ENCODE measurements around the gene REV1. TPM values are rescaled to one million over a fixed set of nuclear protein-coding genes. Genes with fewer than 3 reads are reported as not detected.

Gene REV1
- total and polyA plus RNA-seq, 2 of the 13 experiments (the other 11 are each of a cell fraction or from before 2014, with no cell fraction given): 49.1 to 71.8 TPM

- no peak for TF ChIP-seq SP2 (CRISPR knock-in tag; IDR thresholded peaks at IDR 0.05)
- no peak for TF ChIP-seq ZNF589 (CRISPR knock-in tag; conservative IDR thresholded peaks at IDR 0.05)
- 0 out of 2 replicates have a peak, but pooled peaks have one; percentile 32 for TF ChIP-seq ARNT2 (CRISPR knock-in tag; IDR thresholded peaks at IDR 0.05; ENCODE audit: low read depth)
- TF ChIP-seq RNF2 (conservative IDR thresholded peaks at IDR 0.05; ENCODE audit: low read depth): no peak
- TF ChIP-seq ARNT (IDR thresholded peaks at IDR 0.05): no peak
- TF ChIP-seq NPAS2 (CRISPR knock-in tag; IDR thresholded peaks at IDR 0.05; ENCODE audit: borderline replicate concordance): no peak
- no peak for TF ChIP-seq ZNF101 (CRISPR knock-in tag; IDR thresholded peaks at IDR 0.05; ENCODE audit: borderline replicate concordance, low read depth)
- no peak for TF ChIP-seq REXO4 (CRISPR knock-in tag; IDR thresholded peaks at IDR 0.05; ENCODE audit: borderline replicate concordance)
- TF ChIP-seq KDM6A (CRISPR knock-in tag; IDR thresholded peaks at IDR 0.05; ENCODE audit: low read depth): 0 out of 2 replicates have a peak, but pooled peaks have one; percentile 35
- no peak for TF ChIP-seq GRHL1 (CRISPR knock-in tag; conservative IDR thresholded peaks at IDR 0.05)
- no peak for TF ChIP-seq ZBTB44 (CRISPR knock-in tag; IDR thresholded peaks at IDR 0.05)
- no peak for TF ChIP-seq RNF219 (CRISPR knock-in tag; IDR thresholded peaks at IDR 0.05)
- no peak for TF ChIP-seq ZNF570 (CRISPR knock-in tag; IDR thresholded peaks at IDR 0.05; ENCODE audit: borderline replicate concordance)
- no peak for TF ChIP-seq ZNF629 (CRISPR knock-in tag; conservative IDR thresholded peaks at IDR 0.05)
- 0 out of 2 replicates have a peak, but pooled peaks have one; percentile 52 for TF ChIP-seq ZBTB25 (CRISPR knock-in tag; IDR thresholded peaks at IDR 0.05)
- no peak for TF ChIP-seq NR2F2 (IDR thresholded peaks at IDR 0.05; ENCODE audit: borderline replicate concordance, low read depth)
- TF ChIP-seq NKX3-1 (CRISPR knock-in tag; IDR thresholded peaks at IDR 0.05): no peak; the same call in 1 of the 2 replicates
- TF ChIP-seq UBTF (CRISPR knock-in tag; IDR thresholded peaks at IDR 0.05): 0 out of 2 replicates have a peak, but pooled peaks have one; percentile 27
- no peak for TF ChIP-seq RFXANK (CRISPR knock-in tag; IDR thresholded peaks at IDR 0.05)
- no peak for TF ChIP-seq ZSCAN5A (CRISPR knock-in tag; IDR thresholded peaks at IDR 0.05; ENCODE audit: borderline replicate concordance)
- no peak for TF ChIP-seq ZNF160 (CRISPR knock-in tag; IDR thresholded peaks at IDR 0.05)
Measured at GRCh38 chr2:99403524-99403923, 86.3 kb downstream of the REV1 start (continued).
